Naive thymus-derived CD4-positive, alpha-beta T cell (primary cell): ENCODE data around the gene RAVER2. TPM values are rescaled to one million over a fixed set of nuclear protein-coding genes. Genes with fewer than 3 reads are reported as not detected.

ENCODE experiments used
- ATAC-seq: fragments of 150-1000 bp; cut with Tn5 transposase; 2 replicates; pipeline ENCODE4 v1.10.0; 2021; ENCODE audit warnings: mild to moderate bottlenecking, moderate library complexity
- CTCF ChIA-PET: fragments of 350-600 bp; sonication (Branson Sonifier 250); formaldehyde crosslinking; loops from one replicate; lab custom pipeline; 2021; ENCODE audit warnings: antibody characterized with exemption; lab: Charles Lee
- POLR2A ChIA-PET: fragments of 350-600 bp; sonication (Branson Sonifier 250); formaldehyde crosslinking; loops from one replicate; lab custom pipeline; 2021; ENCODE audit warnings: antibody characterized with exemption, inconsistent platforms; lab: Charles Lee
- DNase-seq, 9 donors: peaks; one replicate each; pipeline versions ENCODE4 v3.0.0 to v3.0.0-alpha.2; 2020 to 2022; ENCODE audit warnings: mixed read lengths in 1 of 9
- H3K27ac ChIP-seq: one replicate; pipeline ENCODE4 v1.7.0; 2013; ENCODE audit warnings: mild to moderate bottlenecking, low read depth, low read length, moderate library complexity
- H3K27me3 ChIP-seq, 2 donors: one replicate each; pipeline ENCODE4 v1.7.0; 2013; ENCODE audit warnings: low read length in 2 of 2, mild to moderate bottlenecking in 2 of 2, moderate library complexity in 2 of 2; ENCODE audit not compliant: control insufficient read depth in 2 of 2, insufficient read depth in 2 of 2
- H3K36me3 ChIP-seq, 3 experiments: 1 replicate in 2 of 3; 2 replicates in 1 of 3; pipeline ENCODE4 v1.7.0; 2013; ENCODE audit warnings: low read length in 3 of 3, mild to moderate bottlenecking in 3 of 3, moderate library complexity in 1 of 3; ENCODE audit not compliant: insufficient read depth in 3 of 3, control insufficient read depth in 2 of 3
- H3K4me1 ChIP-seq, 2 donors: one replicate each; pipeline ENCODE4 v1.7.0; 2013; ENCODE audit warnings: low read length in 2 of 2, mild to moderate bottlenecking in 2 of 2, moderate library complexity in 1 of 2; ENCODE audit not compliant: control insufficient read depth in 2 of 2, insufficient read depth in 2 of 2
- H3K4me3 ChIP-seq: 2 replicates; pipeline ENCODE4 v1.7.0; 2013; ENCODE audit warnings: mild to moderate bottlenecking, low read length
- H3K9me3 ChIP-seq, 3 experiments: 1 replicate in 2 of 3; 2 replicates in 1 of 3; pipeline ENCODE4 v1.7.0; 2013; ENCODE audit warnings: low read length in 3 of 3; ENCODE audit not compliant: control insufficient read depth in 2 of 3
- H3K27ac Mint-ChIP-seq, 9 donors: one replicate each; pipeline ENCODE4 v1.8.0; 2020 to 2022; ENCODE audit warnings: mixed read lengths in 9 of 9, mild to moderate bottlenecking in 8 of 9, moderate library complexity in 5 of 9, inconsistent platforms in 2 of 9
- H3K27me3 Mint-ChIP-seq, 5 donors: one replicate each; pipeline ENCODE4 v1.8.0; 2021 to 2022; ENCODE audit warnings: mixed read lengths in 5 of 5, mild to moderate bottlenecking in 1 of 5
- H3K36me3 Mint-ChIP-seq, 5 donors: one replicate each; pipeline ENCODE4 v1.8.0; 2020 to 2022; ENCODE audit warnings: mixed read lengths in 5 of 5, mild to moderate bottlenecking in 3 of 5, inconsistent platforms in 1 of 5
- H3K4me1 Mint-ChIP-seq, 7 donors: one replicate each; pipeline ENCODE4 v1.8.0; 2020 to 2022; ENCODE audit warnings: mixed read lengths in 7 of 7, mild to moderate bottlenecking in 3 of 7, inconsistent platforms in 1 of 7
- H3K4me3 Mint-ChIP-seq, 10 donors: one replicate each; pipeline ENCODE4 v1.8.0; 2020 to 2022; ENCODE audit warnings: mild to moderate bottlenecking in 10 of 10, mixed read lengths in 10 of 10, moderate library complexity in 6 of 10, inconsistent platforms in 2 of 10
- H3K9me3 Mint-ChIP-seq, 11 donors: one replicate each; pipeline ENCODE4 v1.8.0; 2020 to 2022; ENCODE audit warnings: mixed read lengths in 11 of 11, mild to moderate bottlenecking in 4 of 11, inconsistent platforms in 1 of 11, moderate library complexity in 1 of 11
- intact Hi-C, 2 donors: fragments of 100-400 bp; cut with micrococcal nuclease; formaldehyde crosslinking; loops; one replicate each; pipeline ENCODE4 v1.15.1; 2023
- polyA plus RNA-seq, 2 donors: library from polyadenylated mRNA; unstranded; fragments of 300-500 nt; fragmentation: Illumina TruSeq; gene quantifications; one replicate each; pipeline ENCODE4 v1.2.3, GENCODE V29; 2021
- total RNA-seq, 6 experiments: library from RNA in 5 of 6; stranded (reverse) in 5 of 6; gene quantifications; 1 replicate in 5 of 6; 2 replicates in 1 of 6; pipeline ENCODE4 v1.2.3 and lab custom pipeline; 2021 to 2026

The RAVER2 gene
- total and polyA plus RNA-seq, 7 experiments from 2014 or later: 0.29 to 1.9 (median 0.93) TPM

GRCh38 chr1:64834734-64835133 is 89.9 kb downstream of the RAVER2 start:
- peaks cover 0 to 6% of the 10 kb centered on the region in 2 donors for H3K4me1 ChIP-seq
- CTCF ChIA-PET: no interaction called here
- Mint-ChIP-seq H3K27ac (peak overlapping the region in 2 of 9 donors; percentile 19 to 49), H3K9me3 (peaks cover 0 to 2% (median 0%) of the 10 kb centered on the region in 11 donors), H3K27me3 (no peaks in the 10 kb centered on the region), H3K4me1 (peaks cover 4 to 14% (median 7%) of the 10 kb centered on the region in 7 donors), H3K4me3 (no peak overlapping the region), H3K36me3 (peaks cover 8 to 60% (median 34%) of the 10 kb centered on the region in 5 donors)
- H3K4me3 ChIP-seq: no peak overlapping the region
- H3K27ac ChIP-seq: no peak overlapping the region
- DNase-seq (no peak), ATAC-seq (no peak)
- POLR2A ChIA-PET: no interaction called here
- H3K9me3 ChIP-seq: no peaks in the 10 kb centered on the region
- H3K36me3 ChIP-seq: peaks cover 37 to 72% (median 50%) of the 10 kb centered on the region in 3 experiments
- intact Hi-C loops: loop anchor here in 1 of 2 donors (1.0 kb wide), 1 partner anchor 241 kb away; no protein-coding TSS in a partner anchor
- H3K27me3 ChIP-seq: no peaks in the 10 kb centered on the region

GRCh38 chr1:64836802-64837201 is 91.9 kb downstream of the RAVER2 start:
- H3K36me3 Mint-ChIP-seq: peaks cover 8 to 72% (median 44%) of the 10 kb centered on the region in 5 donors
- no peak for DNase-seq
- peaks cover 52 to 92% (median 64%) of the 10 kb centered on the region in 3 experiments for H3K36me3 ChIP-seq
- H3K27ac Mint-ChIP-seq: peak overlapping the region in 6 of 9 donors; percentile 5 to 82 (median 45)
- H3K4me3 Mint-ChIP-seq: peak overlapping the region in 1 of 10 donors; percentile 37
- H3K4me3 ChIP-seq: no peak overlapping the region
- intact Hi-C loops: no loop called here
- peaks cover 0 to 2% (median 0%) of the 10 kb centered on the region in 11 donors for H3K9me3 Mint-ChIP-seq
- peaks cover 0 to 4% (median 0%) of the 10 kb centered on the region in 7 donors for H3K4me1 Mint-ChIP-seq
- ChIA-PET POLR2A (no interaction called here), CTCF (no interaction called here)
- H3K4me1 ChIP-seq: no peaks in the 10 kb centered on the region
- no peaks in the 10 kb centered on the region for H3K9me3 ChIP-seq
- no peaks in the 10 kb centered on the region for H3K27me3 Mint-ChIP-seq
- H3K27me3 ChIP-seq: no peaks in the 10 kb centered on the region
- H3K27ac ChIP-seq: no peak overlapping the region
- no peak for ATAC-seq

GRCh38 chr1:64838486-64838885 is 93.6 kb downstream of the RAVER2 start:
- ChIA-PET POLR2A (interaction anchor here (0.6 kb wide), 1 partner anchor 31 kb away, joined by 3 read pairs; no protein-coding TSS in a partner anchor), CTCF (no interaction called here)
- Mint-ChIP-seq H3K4me1 (peaks cover 0 to 6% (median 0%) of the 10 kb centered on the region in 7 donors), H3K27ac (peak overlapping the region in 1 of 9 donors; percentile 63), H3K9me3 (peaks cover 0 to 2% (median 0%) of the 10 kb centered on the region in 11 donors), H3K36me3 (peaks cover 8 to 68% (median 39%) of the 10 kb centered on the region in 5 donors), H3K27me3 (no peaks in the 10 kb centered on the region), H3K4me3 (no peak overlapping the region)
- Histone ChIP-seq H3K4me3 (no peak overlapping the region), H3K4me1 (no peaks in the 10 kb centered on the region), H3K9me3 (no peaks in the 10 kb centered on the region), H3K27me3 (no peaks in the 10 kb centered on the region), H3K27ac (no peak overlapping the region), H3K36me3 (peaks cover 46 to 93% (median 57%) of the 10 kb centered on the region in 3 experiments)
- intact Hi-C loops: no loop called here
- DNase-seq: no peak
- no peak for ATAC-seq

- intact Hi-C loops: no loop called here
- Histone ChIP-seq H3K27me3 (no peaks in the 10 kb centered on the region), H3K36me3 (peaks cover 53 to 93% (median 57%) of the 10 kb centered on the region in 3 experiments), H3K9me3 (no peaks in the 10 kb centered on the region), H3K4me3 (no peak overlapping the region), H3K27ac (no peak overlapping the region), H3K4me1 (no peaks in the 10 kb centered on the region)
- no peaks in the 10 kb centered on the region for H3K27me3 Mint-ChIP-seq
- DNase-seq (no peak), ATAC-seq (no peak)
- peaks cover 0 to 6% (median 0%) of the 10 kb centered on the region in 7 donors for H3K4me1 Mint-ChIP-seq
- peak overlapping the region in 1 of 10 donors; percentile 45 for H3K4me3 Mint-ChIP-seq
- peaks cover 12 to 67% (median 36%) of the 10 kb centered on the region in 5 donors for H3K36me3 Mint-ChIP-seq
- peak overlapping the region in 6 of 9 donors; percentile 6 to 63 (median 52) for H3K27ac Mint-ChIP-seq
- H3K9me3 Mint-ChIP-seq: peaks cover 0 to 2% (median 0%) of the 10 kb centered on the region in 11 donors
- CTCF ChIA-PET: no interaction called here
- POLR2A ChIA-PET: no interaction called here
These were observed 94.4 kb downstream of the RAVER2 start for GRCh38 chr1:64839261-64839660.

- Histone ChIP-seq H3K9me3 (no peaks in the 10 kb centered on the region), H3K27me3 (no peaks in the 10 kb centered on the region), H3K27ac (no peak overlapping the region), H3K36me3 (peaks cover 54 to 93% (median 59%) of the 10 kb centered on the region in 3 experiments), H3K4me3 (no peak overlapping the region), H3K4me1 (no peaks in the 10 kb centered on the region)
- H3K9me3 Mint-ChIP-seq: peaks cover 0 to 2% (median 0%) of the 10 kb centered on the region in 11 donors
- ATAC-seq: no peak
- intact Hi-C loops: no loop called here
- ChIA-PET POLR2A (no interaction called here), CTCF (no interaction called here)
- H3K4me3 Mint-ChIP-seq: no peak overlapping the region
- no peaks in the 10 kb centered on the region for H3K27me3 Mint-ChIP-seq
- H3K4me1 Mint-ChIP-seq: peaks cover 0 to 6% (median 0%) of the 10 kb centered on the region in 7 donors
- peak overlapping the region in 6 of 9 donors; percentile 6 to 78 (median 48) for H3K27ac Mint-ChIP-seq
- no peak for DNase-seq
- peaks cover 12 to 69% (median 38%) of the 10 kb centered on the region in 5 donors for H3K36me3 Mint-ChIP-seq
These were observed 95.0 kb downstream of the RAVER2 start for GRCh38 chr1:64839732-64840405.

- no peak overlapping the region for H3K27ac ChIP-seq
- ChIA-PET CTCF (interaction anchor here (0.9 kb wide), 1 partner anchor 36 kb away, joined by 3 read pairs; no protein-coding TSS in a partner anchor), POLR2A (no interaction called here)
- H3K36me3 ChIP-seq: peaks cover 42 to 93% (median 56%) of the 10 kb centered on the region in 3 experiments
- Mint-ChIP-seq H3K27me3 (no peaks in the 10 kb centered on the region), H3K4me3 (no peak overlapping the region), H3K27ac (peak overlapping the region in 4 of 9 donors; percentile 51 to 72 (median 66)), H3K9me3 (peaks cover 0 to 4% (median 0%) of the 10 kb centered on the region in 11 donors), H3K36me3 (peaks cover 15 to 66% (median 38%) of the 10 kb centered on the region in 5 donors), H3K4me1 (peaks cover 0 to 6% (median 0%) of the 10 kb centered on the region in 7 donors)
- no peak for DNase-seq
- intact Hi-C loops: no loop called here
- H3K4me3 ChIP-seq: no peak overlapping the region
- no peaks in the 10 kb centered on the region for H3K27me3 ChIP-seq
- H3K9me3 ChIP-seq: no peaks in the 10 kb centered on the region
- no peak for ATAC-seq
- no peaks in the 10 kb centered on the region for H3K4me1 ChIP-seq
These were observed 96.6 kb downstream of the RAVER2 start for GRCh38 chr1:64841330-64842065.
